GM23248 (cell line): ENCODE data around the gene SYDE2. TPM values are rescaled to one million over a fixed set of nuclear protein-coding genes. Genes with fewer than 3 reads are reported as not detected.

Source experiments
- DNase-seq: peaks from one replicate; pipeline ENCODE4 v3.0.0-alpha.2; 2015
- H2AFZ ChIP-seq: fragments of 200-600 bp; sonication (generic); 2 replicates; pipeline ENCODE4 v1.6.1; 2016; ENCODE audit warnings: antibody characterized with exemption
- H3F3A ChIP-seq: fragments of 200-600 bp; sonication (generic); 2 replicates; pipeline ENCODE4 v1.6.1; 2016; ENCODE audit warnings: mild to moderate bottlenecking, antibody characterized with exemption, mixed run types; ENCODE audit not compliant: insufficient read depth
- H3K27ac ChIP-seq: fragments of 200-600 bp; sonication (generic); 2 replicates; pipeline ENCODE4 v1.5.1; 2016; ENCODE audit warnings: mild to moderate bottlenecking
- H3K27me3 ChIP-seq: fragments of 200-600 bp; sonication (generic); replicated peaks from 2 replicates; pipeline ENCODE4 v1.6.1; 2016; ENCODE audit warnings: mild to moderate bottlenecking; ENCODE audit not compliant: insufficient read depth
- H3K36me3 ChIP-seq: fragments of 200-600 bp; sonication (generic); 2 replicates; pipeline ENCODE4 v1.6.1; 2016; ENCODE audit warnings: low read depth, mild to moderate bottlenecking
- H3K4me1 ChIP-seq: fragments of 200-600 bp; sonication (generic); 2 replicates; pipeline ENCODE4 v1.6.1; 2016; ENCODE audit warnings: mild to moderate bottlenecking; ENCODE audit not compliant: insufficient read depth
- H3K4me2 ChIP-seq: fragments of 200-600 bp; sonication (generic); one replicate; pipeline ENCODE4 v1.6.1; 2016; ENCODE audit warnings: mild to moderate bottlenecking; ENCODE audit not compliant: unreplicated experiment
- H3K4me3 ChIP-seq: fragments of 200-600 bp; sonication (generic); 2 replicates; pipeline ENCODE4 v1.5.1; 2016; ENCODE audit warnings: mild to moderate bottlenecking
- H3K79me2 ChIP-seq: fragments of 200-600 bp; sonication (generic); 2 replicates; pipeline ENCODE4 v1.6.1; 2016; ENCODE audit warnings: mild to moderate bottlenecking; ENCODE audit not compliant: insufficient read depth
- H3K9ac ChIP-seq: fragments of 200-600 bp; sonication (generic); 2 replicates; pipeline ENCODE4 v1.6.1; 2016; ENCODE audit warnings: mild to moderate bottlenecking
- H3K9me2 ChIP-seq: fragments of 200-600 bp; sonication (generic); 2 replicates; pipeline ENCODE4 v1.6.1; 2016; ENCODE audit warnings: mixed run types, mild to moderate bottlenecking, moderate library complexity; ENCODE audit not compliant: insufficient read depth
- H3K9me3 ChIP-seq: fragments of 200-600 bp; sonication (generic); one replicate; pipeline ENCODE4 v1.6.1; 2017; ENCODE audit warnings: low read depth
- H4K20me1 ChIP-seq: fragments of 200-600 bp; sonication (generic); 2 replicates; pipeline ENCODE4 v1.6.0; 2016; ENCODE audit not compliant: insufficient read depth
- EZH2 ChIP-seq: fragments of 200-600 bp; sonication (generic); IDR thresholded peaks from 2 replicates; pipeline ENCODE4 v1.6.1; 2018; ENCODE audit warnings: antibody characterized with exemption, mild to moderate bottlenecking; ENCODE audit not compliant: insufficient read depth, poor library complexity, severe bottlenecking
- EZH2phosphoT487 ChIP-seq: fragments of 200-600 bp; sonication (generic); IDR thresholded peaks from 2 replicates; pipeline ENCODE4 v1.6.1; 2018; ENCODE audit warnings: antibody characterized with exemption, moderate library complexity, mild to moderate bottlenecking, low read depth; ENCODE audit not compliant: insufficient read depth
- WGBS, 2 experiments: methylation state at CpG; one replicate each; pipeline ENCODE4 v1.1.6; 2015 to 2017; ENCODE audit warnings: low lambda C conversion rate in 2 of 2, low coverage in 1 of 2; ENCODE audit errors: missing lambda C conversion rate in 2 of 2; 5-methylcytosine and 5-hydroxymethylcytosine counted together
- in situ Hi-C: fragments of 300-500 bp; cut with MboI; formaldehyde crosslinking; loops from 2 replicates; pipeline ENCODE4 v1.15.0; 2020
- polyA plus RNA-seq: library from polyadenylated mRNA; unstranded; fragments of >200 nt; fragmentation: Nextera tagmentation; extraction: Ambion mirVana; gene quantifications from 2 replicates; pipeline ENCODE4 v1.2.1, GENCODE V29; 2016
- total RNA-seq: library from RNA; depleted of rRNA; stranded (reverse); fragments of >200 nt; shearing (Covaris generic); gene quantifications from 2 replicates; pipeline ENCODE4 v1.2.3, GENCODE V29; 2014

The SYDE2 gene
- total and polyA plus RNA-seq, 2 experiments from 2014 or later, result 1.4 to 6.7 TPM

DNA sequence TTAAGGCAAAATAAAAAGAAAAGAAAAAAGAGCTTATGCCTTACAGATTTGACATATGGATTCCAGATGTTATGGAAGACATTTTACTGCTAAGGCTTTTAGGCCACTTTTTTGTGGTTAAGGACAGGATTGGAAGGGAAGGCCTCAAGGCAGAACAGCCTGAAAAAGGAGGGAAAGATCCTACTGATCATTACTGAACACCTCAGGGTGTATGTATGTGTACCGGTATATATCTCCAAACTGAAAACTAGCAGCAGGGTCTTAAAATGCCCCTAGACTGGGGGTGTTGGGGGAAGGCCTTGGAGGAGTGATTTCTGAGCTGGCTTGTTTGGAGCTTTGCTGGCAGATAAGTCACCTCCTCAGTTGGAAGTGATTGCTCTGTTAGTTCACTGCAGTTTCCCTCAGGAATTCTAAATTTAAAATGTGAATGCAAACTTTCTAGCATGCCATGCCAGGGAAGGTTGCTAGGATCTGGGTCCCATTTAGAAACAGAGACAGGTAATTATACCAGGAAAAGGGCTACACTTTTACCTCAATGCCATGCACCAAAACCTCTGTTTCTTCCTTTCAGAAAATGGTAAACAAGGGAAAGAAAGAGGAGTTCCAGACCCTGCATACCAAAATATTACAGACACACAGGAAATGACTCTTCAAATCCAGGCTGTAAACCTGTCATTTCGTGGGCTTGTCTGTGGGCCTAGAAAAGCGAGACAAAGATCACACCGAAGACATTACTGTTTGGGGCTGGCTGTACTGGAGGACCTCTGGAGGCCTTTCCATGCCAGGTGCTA lies 43.6 kb upstream of the SYDE2 start:
- peak overlapping the region; percentile 35 for H3K4me3 ChIP-seq
- H4K20me1 ChIP-seq, result no peaks in the 10 kb centered on the region
- no peak for TF ChIP-seq EZH2
- TF ChIP-seq EZH2phosphoT487, result no peak
- H3K4me2 ChIP-seq, result peak overlapping the region; percentile 59
- DNase-seq, result peak; percentile 65
- no peaks in the 10 kb centered on the region for H3K79me2 ChIP-seq
- peak overlapping the region; percentile 47 for H3K27ac ChIP-seq
- peak overlapping the region; percentile 72 for H2AFZ ChIP-seq
- in situ Hi-C loops, result no loop called here
- peak overlapping the region; percentile 26 for H3K9ac ChIP-seq
- no peaks in the 10 kb centered on the region for H3K9me2 ChIP-seq
- no peaks in the 10 kb centered on the region for H3K27me3 ChIP-seq
- 9 to 17% methylated on average over 4 of the region's 4 CpGs for WGBS, 2 experiments
- H3K9me3 ChIP-seq, result no peaks in the 10 kb centered on the region
- no peaks in the 10 kb centered on the region for H3K36me3 ChIP-seq
- H3K4me1 ChIP-seq, result peaks cover 43% of the 10 kb centered on the region
- H3F3A ChIP-seq, result peaks cover 45% of the 10 kb centered on the region

DNA sequence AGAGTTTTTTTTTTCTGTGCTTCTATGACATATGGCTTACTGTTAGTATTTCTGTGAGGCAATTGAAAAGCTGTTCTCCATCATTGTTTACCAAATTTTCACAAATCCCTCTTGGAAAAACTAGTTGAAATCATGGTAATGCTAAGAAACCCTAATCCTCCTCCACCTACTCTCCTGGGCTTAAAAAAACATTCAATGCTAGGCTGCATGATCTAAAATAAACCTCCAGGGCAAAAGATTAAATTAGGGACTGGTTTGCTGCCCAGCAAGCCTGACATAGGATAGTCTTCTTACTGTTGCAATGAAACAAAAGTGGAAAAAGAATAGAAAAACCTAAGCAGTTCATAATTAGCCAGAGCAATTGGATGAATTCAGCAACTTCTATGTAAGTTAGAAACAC lies 42.6 kb upstream of the SYDE2 start:
- in situ Hi-C loops, result no loop called here
- Histone ChIP-seq H3K4me3 (no peak overlapping the region), H2AFZ (peak overlapping the region; percentile 72), H4K20me1 (no peaks in the 10 kb centered on the region), H3K9me3 (no peaks in the 10 kb centered on the region), H3K27ac (no peak overlapping the region), H3K4me2 (no peak overlapping the region), H3K79me2 (no peaks in the 10 kb centered on the region), H3K36me3 (no peaks in the 10 kb centered on the region), H3K9ac (no peak overlapping the region), H3K9me2 (no peaks in the 10 kb centered on the region), H3K4me1 (peaks cover 43% of the 10 kb centered on the region), H3K27me3 (no peaks in the 10 kb centered on the region), H3F3A (peaks cover 45% of the 10 kb centered on the region)
- no peak for DNase-seq
- TF ChIP-seq EZH2phosphoT487 (no peak), EZH2 (no peak)

- Histone ChIP-seq H2AFZ (peak overlapping the region; percentile 85), H3K4me2 (no peak overlapping the region), H3K27me3 (no peaks in the 10 kb centered on the region; the same call in 1 of the 2 replicates), H3K4me1 (peaks cover 36% of the 10 kb centered on the region), H4K20me1 (no peaks in the 10 kb centered on the region), H3K4me3 (no peak overlapping the region), H3K9me3 (no peaks in the 10 kb centered on the region), H3K9me2 (no peaks in the 10 kb centered on the region), H3F3A (peaks cover 32% of the 10 kb centered on the region), H3K36me3 (no peaks in the 10 kb centered on the region), H3K27ac (no peak overlapping the region; the same call in 1 of the 2 replicates), H3K9ac (peak overlapping the region; percentile 20; the same call in 1 of the 2 replicates), H3K79me2 (no peaks in the 10 kb centered on the region)
- in situ Hi-C loops, result no loop called here
- DNase-seq, result no peak
- TF ChIP-seq EZH2 (no peak), EZH2phosphoT487 (no peak)
- WGBS, 2 experiments, result 14 to 16% methylated on average over 1 of the region's 1 CpG
These were observed 39.8 kb upstream of the SYDE2 start for GRCh38 chr1:85240643-85241042.

DNA sequence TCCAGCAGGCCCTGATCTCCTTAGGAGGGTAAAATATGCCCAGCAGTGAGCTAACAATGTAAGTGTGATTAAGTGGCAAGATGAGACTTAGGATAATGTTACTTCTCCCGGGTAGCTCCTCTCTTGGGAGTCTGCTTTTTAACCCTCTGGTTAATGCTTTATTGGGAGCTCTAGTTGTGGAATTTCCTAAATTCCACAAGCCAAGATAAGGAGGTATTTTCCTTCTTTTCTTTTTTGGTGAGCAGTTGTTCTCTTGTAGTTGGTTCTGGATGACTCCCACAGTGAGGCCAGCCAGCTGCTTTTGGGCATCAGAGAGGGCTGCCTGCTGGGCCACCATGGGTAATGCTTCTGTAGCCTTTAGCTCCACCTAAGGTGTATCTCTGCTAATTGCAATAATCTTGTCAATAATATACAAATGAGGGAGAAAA lies 39.4 kb upstream of the SYDE2 start:
- no peak overlapping the region for H3K27ac ChIP-seq
- H3K4me2 ChIP-seq, result no peak overlapping the region
- H3K9ac ChIP-seq, result peak overlapping the region; percentile 20; the same call in 1 of the 2 replicates
- peak; percentile 57 for DNase-seq
- no peaks in the 10 kb centered on the region for H4K20me1 ChIP-seq
- no peaks in the 10 kb centered on the region; the same call in 1 of the 2 replicates for H3K27me3 ChIP-seq
- no peaks in the 10 kb centered on the region for H3K9me3 ChIP-seq
- peaks cover 31% of the 10 kb centered on the region for H3K4me1 ChIP-seq
- in situ Hi-C loops, result no loop called here
- H3K4me3 ChIP-seq, result no peak overlapping the region
- H3K36me3 ChIP-seq, result no peaks in the 10 kb centered on the region
- H3K79me2 ChIP-seq, result no peaks in the 10 kb centered on the region
- peak overlapping the region; percentile 85 for H2AFZ ChIP-seq
- no peaks in the 10 kb centered on the region for H3K9me2 ChIP-seq
- WGBS, 2 experiments, result 8 to 9% methylated on average over 1 of the region's 1 CpG
- H3F3A ChIP-seq, result peaks cover 27% of the 10 kb centered on the region
- no peak for TF ChIP-seq EZH2
- no peak for TF ChIP-seq EZH2phosphoT487
